NCI-H510A treated with DMSO at 0.1 percent for 48 hours (cell line): ENCODE results near the gene TXNL4A.
"Not testable (repeated sequence)": the region's sequence is repeated elsewhere in the genome, so short reads cannot be mapped to it uniquely, and the experiment has no call there.

ENCODE experiments used
- DNase-seq: peaks from one replicate; lab custom pipeline; 2025; lab: John Stamatoyannopoulos, UW

TXNL4A gene

GRCh38 chr18:79988451-79989194 lies at the start of gene TXNL4A:
TSS of gene TXNL4A (minus strand) at chr18:79988563. CDS start at chr18:79988392, 171 bp downstream.
- DNase-seq, result peak; percentile 33

GRCh38 chr18:80037300-80037699 lies 48.9 kb upstream of the TXNL4A start:
- DNase-seq, result no peak

- DNase-seq, result no peak
These were observed 47.6 kb upstream of the TXNL4A start for GRCh38 chr18:80035997-80036396.

- DNase-seq, result no peak
These were observed 46.6 kb upstream of the TXNL4A start for GRCh38 chr18:80034852-80035406.

- peak; percentile 98 for DNase-seq
These were observed 45.9 kb upstream of the TXNL4A start, which contains the start of gene RBFA for GRCh38 chr18:80034068-80034851. TSS of gene RBFA (plus strand) at chr18:80034434. CDS start at chr18:80034496, 62 bp downstream.

GRCh38 chr18:80033181-80034067 lies 45.1 kb upstream of the TXNL4A start:
- DNase-seq, result no peak

GRCh38 chr18:80029690-80030089 lies 41.3 kb upstream of the TXNL4A start:
- no peak for DNase-seq

GRCh38 chr18:80027719-80028118 lies 39.4 kb upstream of the TXNL4A start:
- not testable (repeated sequence) for DNase-seq

GRCh38 chr18:80026363-80026762 lies 38.0 kb upstream of the TXNL4A start:
- no peak for DNase-seq

GRCh38 chr18:80023173-80023572 lies 34.8 kb upstream of the TXNL4A start:
- no peak for DNase-seq

GRCh38 chr18:80022613-80023012 lies 34.2 kb upstream of the TXNL4A start:
- no peak for DNase-seq

GRCh38 chr18:80012714-80013113 lies 24.4 kb upstream of the TXNL4A start:
- no peak for DNase-seq

GRCh38 chr18:80011496-80012137 lies 23.3 kb upstream of the TXNL4A start:
- DNase-seq, result not testable (repeated sequence)

- no peak for DNase-seq
These were observed 22.2 kb upstream of the TXNL4A start for GRCh38 chr18:80010551-80010906.

- no peak for DNase-seq
These were observed 21.5 kb upstream of the TXNL4A start for GRCh38 chr18:80009661-80010550.

- no peak for DNase-seq
These were observed 18.4 kb upstream of the TXNL4A start for GRCh38 chr18:80006724-80007123.

- DNase-seq, result no peak
These were observed 16.4 kb upstream of the TXNL4A start for GRCh38 chr18:80004600-80005342.

- no peak for DNase-seq
These were observed 14.1 kb upstream of the TXNL4A start for GRCh38 chr18:80002468-80002867.

GRCh38 chr18:80000877-80001276 lies 12.5 kb upstream of the TXNL4A start:
- no peak for DNase-seq

- not testable (repeated sequence) for DNase-seq
These were observed 11.3 kb upstream of the TXNL4A start for GRCh38 chr18:79999701-80000100.
